ENCODE measurements around the gene ERMAP. TPM values are rescaled to one million over a fixed set of nuclear protein-coding genes. Genes with fewer than 3 reads are reported as not detected.

ERMAP gene
- total and polyA plus RNA-seq, 2 of the 8 experiments (the other 6 are each of a cell fraction or from before 2014, with no cell fraction given), result 2.5 to 3.9 TPM

DNA sequence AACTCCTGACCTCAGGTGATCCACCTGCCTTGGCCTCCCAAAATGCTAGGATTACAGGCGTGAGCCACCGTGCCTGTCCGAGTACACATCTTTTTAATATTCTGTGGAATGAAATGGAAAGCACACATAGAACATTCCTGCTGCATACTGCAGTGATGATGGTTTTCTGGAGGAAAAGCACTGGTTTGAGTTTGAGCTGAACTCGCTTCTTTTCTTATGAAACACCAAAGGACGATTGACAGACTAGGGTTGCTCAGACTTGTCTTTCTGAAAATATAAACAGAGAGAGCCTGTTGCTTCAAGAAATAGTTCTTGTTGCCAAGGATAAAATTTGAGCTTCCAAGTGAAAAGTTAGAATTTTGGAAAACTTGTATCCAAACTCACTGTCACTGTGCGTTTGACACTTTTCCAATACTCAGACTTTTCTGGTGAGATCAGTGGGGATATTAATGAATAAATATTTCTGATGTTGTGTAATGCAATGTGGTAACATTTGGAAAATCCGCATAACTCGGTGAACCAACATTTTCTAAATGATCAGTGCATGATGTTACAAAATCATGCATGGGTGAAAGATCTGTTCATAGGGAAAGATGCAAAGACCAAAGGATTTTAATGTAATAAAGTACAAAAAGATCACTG lies 15.0 kb upstream of the ERMAP start (continued):
- TF ChIP-seq, protein P1, sequence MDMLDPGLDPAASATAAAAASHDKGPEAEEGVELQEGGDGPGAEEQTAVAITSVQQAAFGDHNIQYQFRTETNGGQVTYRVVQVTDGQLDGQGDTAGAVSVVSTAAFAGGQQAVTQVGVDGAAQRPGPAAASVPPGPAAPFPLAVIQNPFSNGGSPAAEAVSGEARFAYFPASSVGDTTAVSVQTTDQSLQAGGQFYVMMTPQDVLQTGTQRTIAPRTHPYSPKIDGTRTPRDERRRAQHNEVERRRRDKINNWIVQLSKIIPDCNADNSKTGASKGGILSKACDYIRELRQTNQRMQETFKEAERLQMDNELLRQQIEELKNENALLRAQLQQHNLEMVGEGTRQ (IDR thresholded peaks at IDR 0.05; ENCODE audit: low read length), result no peak
- TF ChIP-seq RNF2 (IDR thresholded peaks at IDR 0.05; ENCODE audit: borderline replicate concordance, low read depth, low read length, missing control alignments, poor library complexity, severe bottlenecking) (no peak), FOSL1 (IDR thresholded peaks at IDR 0.05; ENCODE audit: insufficient read depth, low read depth, low read length) (no peak), TAF1 (IDR thresholded peaks at IDR 0.05; ENCODE audit: low read depth, low read length) (no peak), CHD1 (IDR thresholded peaks at IDR 0.05; ENCODE audit: low read depth, low read length) (no peak), HDAC2 (IDR thresholded peaks at IDR 0.05; ENCODE audit: borderline replicate concordance in 1 of 2, low read depth in 2 of 2, low read length in 2 of 2) (no peak), CEBPB (IDR thresholded peaks at IDR 0.05; ENCODE audit: low read depth, low read length) (no peak), SP1 (IDR thresholded peaks at IDR 0.05; ENCODE audit: low read depth, low read length) (no peak)
- TF ChIP-seq, protein P2, sequence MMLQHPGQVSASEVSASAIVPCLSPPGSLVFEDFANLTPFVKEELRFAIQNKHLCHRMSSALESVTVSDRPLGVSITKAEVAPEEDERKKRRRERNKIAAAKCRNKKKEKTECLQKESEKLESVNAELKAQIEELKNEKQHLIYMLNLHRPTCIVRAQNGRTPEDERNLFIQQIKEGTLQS (IDR thresholded peaks at IDR 0.05; ENCODE audit: insufficient read depth, low read depth, low read length), result no peak

Measured in H1 (cell line).